Measurements from ENCODE around the gene SASH1.
"Not testable (repeated sequence)": the region's sequence is repeated elsewhere in the genome, so short reads cannot be mapped to it uniquely, and the experiment has no call there.

Gene SASH1

DNA sequence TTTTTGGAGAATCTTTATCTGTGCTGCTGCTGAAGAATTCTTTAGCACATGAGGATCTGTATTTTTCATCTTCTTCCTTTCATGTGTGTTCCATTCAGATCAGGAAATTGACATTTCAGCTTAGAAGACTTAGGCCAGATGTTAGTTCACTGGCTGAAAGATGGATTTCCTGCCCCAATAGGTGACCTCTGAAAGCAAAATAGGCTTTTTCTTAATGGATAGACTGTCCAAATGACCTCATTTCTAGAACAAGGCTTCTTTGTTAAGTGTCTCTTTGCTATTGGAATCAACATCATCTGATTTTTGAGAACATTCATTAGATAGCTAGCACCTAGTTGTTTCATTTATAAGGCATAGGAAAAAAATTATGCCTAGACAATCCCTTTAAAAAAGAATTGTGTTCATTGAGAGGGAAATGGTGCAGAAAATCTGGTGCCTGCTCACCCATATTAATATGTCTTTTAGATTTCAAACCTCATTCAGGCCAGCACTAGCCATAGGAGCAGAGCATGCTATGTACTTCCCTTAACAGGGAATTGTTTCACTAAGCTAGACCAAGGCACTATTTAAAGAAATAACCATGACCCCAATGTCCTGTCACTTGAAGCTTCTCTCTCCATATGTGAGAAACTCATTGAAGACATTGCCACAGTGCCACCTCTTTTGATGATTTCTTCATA lies 13.6 kb upstream of the SASH1 start:
- no peak for DNase-seq (ENCODE audit: low read depth, low spot score)

DNA sequence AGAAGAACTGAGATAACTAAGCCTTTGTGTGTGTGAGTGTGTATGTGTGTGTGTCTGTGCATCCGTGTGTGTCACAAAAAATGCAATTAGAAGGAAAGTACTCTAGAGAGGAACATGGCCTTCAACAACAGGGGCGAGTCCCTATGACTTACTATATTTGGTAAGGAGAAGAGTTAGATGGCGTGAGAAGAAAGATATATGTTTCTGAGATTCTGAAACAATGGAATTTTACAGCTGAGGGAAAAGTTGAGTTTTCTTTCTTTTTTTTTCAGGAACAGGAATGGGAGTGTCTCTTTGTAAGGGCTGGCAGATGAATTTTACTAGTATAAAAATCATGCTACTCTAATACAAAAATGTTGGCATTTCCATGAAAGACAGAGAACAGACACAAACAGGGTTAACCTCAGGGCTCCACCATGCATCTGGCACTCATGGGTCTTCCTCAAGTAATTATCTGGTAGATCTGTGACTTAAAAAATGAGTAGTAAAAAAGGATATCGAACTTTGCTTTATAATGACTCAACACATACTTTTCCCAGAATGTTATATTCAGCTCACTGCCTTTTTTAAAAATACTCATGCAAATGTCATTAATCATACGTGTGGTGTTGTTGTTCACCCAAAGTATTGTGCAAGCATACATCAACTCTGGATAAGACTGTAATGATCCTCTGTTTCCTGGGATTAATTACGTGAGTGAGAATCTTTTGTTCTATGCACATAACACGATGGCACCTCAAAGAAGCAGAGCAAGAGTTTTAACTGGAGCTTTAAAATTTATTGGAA lies 12.8 kb upstream of the SASH1 start:
- DNase-seq (ENCODE audit: low read depth, low spot score): no peak

DNA sequence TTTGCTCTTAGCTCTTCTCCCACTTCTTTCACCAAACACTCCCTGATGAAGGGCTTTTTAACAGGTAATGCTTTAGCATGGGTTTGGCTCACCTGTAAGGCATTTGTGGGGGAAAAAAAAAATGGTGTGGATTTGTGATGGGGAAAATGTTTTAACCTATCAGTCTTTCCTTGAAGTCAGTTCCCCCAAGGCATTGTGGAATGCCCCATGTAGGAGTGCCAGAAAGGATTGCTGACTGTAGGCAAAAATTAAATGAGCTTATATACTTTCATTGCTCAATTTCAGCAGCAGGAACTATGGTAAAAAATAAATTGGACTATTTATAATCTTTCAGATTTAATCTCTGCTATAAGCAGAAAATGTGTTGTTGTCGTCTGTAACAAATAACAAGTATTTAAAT lies 10.6 kb upstream of the SASH1 start:
- DNase-seq (ENCODE audit: low read depth, low spot score): no peak

DNA sequence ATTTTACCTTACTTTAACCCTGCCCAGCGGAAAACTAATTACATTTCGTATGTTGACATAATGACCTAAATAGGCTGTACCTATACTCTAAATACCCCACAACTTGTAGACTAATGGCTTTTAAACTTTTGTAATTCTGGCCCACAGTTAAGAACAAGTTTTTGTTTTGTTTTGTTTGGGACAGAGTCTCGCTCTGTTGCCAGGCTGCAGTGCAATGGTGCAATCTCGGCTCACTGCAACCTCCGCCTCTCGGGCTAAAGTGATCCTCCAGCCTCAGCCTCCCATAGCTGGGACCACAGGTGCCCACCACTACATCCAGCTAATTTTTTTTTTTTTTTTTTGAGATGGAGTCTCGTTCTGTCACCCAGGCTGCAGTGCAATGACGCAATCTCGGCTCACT lies 5.7 kb upstream of the SASH1 start:
- DNase-seq (ENCODE audit: low read depth, low spot score): no peak

DNA sequence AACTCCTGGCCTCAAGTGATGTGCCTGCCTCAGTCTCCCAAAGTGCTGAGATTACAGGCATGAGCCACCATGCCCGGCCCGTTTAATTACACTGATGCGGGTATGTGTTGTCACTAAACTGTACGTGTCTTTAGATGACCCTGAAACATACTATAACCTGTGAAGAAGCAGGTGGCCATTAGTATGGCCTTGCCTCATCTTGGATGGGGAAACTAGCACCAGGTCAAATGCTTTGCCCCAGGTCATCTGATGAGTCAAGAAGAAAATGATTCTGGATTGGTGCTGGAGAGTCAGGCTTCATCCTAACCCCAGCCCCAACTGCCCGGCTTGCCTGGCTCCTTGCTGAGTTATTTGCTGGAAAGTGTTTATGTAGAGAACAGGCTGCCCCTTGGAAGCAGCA lies 2.9 kb upstream of the SASH1 start:
- DNase-seq (ENCODE audit: low read depth, low spot score): no peak

DNA sequence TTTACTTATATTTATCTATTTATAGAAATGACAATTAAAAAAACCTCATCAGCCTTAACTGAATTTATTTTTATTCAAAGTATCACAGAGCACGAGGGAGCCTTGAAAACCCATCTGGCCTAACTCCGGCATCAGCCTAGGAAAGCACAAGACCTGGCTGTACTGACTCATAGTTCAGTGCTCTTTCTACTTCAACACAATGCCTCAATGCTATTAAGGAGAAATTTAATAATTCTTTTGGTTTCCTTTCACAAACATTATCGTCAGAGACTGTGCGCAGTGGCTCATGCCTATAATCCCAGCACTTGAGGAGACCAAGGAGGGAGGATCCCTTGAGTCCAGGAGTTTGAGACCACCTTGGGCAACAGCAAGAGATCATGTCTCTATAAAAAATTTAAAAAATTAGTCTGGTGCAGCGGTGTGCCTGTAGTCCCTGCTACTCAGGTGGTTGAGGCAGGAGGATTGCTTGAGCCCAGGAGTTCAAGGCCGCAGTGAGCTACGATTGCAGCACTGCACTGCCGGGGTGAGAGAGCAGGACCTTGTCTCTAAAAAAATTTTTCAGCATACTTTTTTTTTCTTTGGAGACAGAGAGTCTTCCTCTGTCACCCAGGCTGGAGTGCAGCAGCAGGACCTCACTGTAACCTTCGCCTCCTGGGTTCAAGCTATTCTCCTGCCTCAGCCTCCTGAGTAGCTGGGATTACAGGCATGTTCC lies 1.9 kb upstream of the SASH1 start:
- no peak for DNase-seq (ENCODE audit: low read depth, low spot score)

DNA sequence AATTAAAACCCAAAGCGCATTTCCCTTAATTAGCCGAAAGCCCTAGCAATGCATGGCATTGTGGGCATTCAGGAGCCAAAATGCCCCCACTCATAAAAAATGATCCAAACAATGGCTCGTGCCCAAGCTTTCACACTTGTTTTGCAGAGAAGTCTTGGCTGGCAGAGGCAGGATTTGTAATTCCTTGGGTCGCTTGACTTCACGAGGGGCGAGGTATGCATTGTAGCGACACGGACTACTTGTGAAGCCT lies 613 bp upstream of the SASH1 start:
- no peak for DNase-seq (ENCODE audit: low read depth, low spot score)

DNA sequence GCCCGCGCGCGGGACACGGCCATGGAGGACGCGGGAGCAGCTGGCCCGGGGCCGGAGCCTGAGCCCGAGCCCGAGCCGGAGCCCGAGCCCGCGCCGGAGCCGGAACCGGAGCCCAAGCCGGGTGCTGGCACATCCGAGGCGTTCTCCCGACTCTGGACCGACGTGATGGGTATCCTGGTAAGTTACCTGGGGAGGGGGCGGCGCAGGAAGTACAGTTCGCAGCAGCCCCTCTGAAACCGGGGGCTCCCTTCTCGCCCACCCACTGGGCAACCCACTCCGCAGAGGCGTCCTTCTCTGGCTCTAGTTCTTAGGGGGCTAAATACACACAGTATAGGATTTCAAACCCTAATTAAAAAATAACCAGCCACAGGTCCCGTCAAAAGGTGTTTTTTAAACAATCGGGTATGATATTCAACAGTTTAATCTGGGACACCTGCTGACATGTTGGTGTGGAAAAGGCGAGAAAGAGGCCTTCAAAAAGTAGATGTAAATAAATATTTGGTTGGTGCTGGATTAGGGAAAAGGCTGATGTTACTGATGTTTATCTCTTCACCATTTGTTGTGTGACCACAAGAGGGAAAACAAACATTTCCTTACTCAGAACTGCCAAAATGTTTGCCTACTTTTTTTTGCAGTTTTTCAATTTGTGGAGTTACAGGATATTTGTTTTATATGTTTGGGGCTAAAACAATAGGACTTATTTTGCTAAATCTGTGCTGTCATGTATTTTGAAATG lies 577 bp downstream of the SASH1 start:
- DNase-seq (ENCODE audit: low read depth, low spot score): no peak

DNA sequence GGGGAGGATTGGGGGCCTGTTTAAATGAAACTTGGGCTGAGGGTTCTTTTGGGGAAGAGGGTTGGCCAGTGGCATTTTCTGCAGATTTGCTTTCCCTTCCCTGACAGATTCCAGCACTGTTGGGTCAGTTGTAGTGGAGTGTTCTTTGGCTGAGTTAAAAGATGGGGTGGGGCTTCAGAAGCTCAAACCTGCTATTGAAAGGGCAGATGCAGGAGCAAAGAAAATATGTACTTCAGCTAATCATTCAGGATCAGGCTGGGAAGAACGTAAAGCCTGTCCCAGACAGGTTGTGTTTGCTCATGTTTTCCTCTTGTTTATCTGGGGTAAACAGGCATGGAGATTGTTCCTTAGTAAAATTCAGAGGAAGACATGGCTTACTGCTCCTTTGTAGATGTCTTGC lies 2.5 kb downstream of the SASH1 start:
- DNase-seq (ENCODE audit: low read depth, low spot score): no peak

DNA sequence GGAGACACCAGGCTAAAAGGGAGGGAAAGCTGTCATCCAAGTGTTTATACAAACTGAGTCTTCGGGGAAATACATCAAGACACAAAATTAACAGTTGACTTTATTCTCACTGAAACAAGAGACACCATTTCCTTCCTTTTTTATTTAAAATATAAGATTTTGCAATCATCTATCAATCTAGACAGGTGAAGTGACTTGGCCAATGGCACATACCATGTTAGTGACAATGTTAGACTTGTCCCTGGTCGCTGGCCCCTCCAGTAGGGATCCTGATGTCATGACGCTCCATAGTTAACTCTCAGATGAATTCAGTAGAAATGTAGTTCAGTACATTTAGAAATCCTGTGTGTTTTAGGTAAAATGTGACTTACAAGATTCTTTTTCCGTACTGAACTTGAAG lies 2.9 kb downstream of the SASH1 start:
- DNase-seq (ENCODE audit: low read depth, low spot score): no peak

DNA sequence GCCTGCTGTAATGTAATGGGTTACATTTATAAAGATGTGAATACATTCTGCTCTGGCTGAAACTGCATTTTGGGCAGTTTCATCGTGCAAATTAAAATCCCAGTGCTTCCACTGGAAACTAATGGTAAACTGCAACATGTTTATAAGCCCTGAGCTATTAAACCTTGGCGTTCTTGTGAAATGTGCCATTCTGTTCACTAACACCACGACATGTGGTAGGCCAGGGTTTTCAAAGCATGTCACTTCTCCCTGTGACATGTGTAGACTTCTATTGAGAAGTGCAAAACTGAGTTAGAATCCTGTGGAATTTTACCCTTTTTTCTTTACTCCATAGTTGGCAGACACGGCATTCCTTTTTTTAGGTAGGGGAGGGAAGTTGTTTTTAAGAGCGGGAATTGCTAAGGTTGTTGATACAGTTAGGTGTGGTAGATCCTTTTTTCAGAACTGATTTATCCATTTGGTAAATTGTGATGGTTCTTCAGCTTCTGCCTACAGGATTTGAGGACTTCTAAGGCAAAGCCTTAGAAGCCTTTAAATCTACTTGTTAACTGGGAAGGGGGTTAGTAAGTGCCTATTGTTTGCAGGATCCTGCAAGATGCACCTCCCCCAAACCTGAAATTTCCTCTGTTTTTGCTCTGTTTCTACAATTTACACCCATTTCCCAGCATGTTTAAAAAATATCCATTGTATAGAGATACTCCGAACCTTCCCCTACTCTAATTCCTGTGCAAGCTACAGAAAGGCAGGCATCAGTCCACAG lies 4.2 kb downstream of the SASH1 start:
- DNase-seq (ENCODE audit: low read depth, low spot score): no peak

DNA sequence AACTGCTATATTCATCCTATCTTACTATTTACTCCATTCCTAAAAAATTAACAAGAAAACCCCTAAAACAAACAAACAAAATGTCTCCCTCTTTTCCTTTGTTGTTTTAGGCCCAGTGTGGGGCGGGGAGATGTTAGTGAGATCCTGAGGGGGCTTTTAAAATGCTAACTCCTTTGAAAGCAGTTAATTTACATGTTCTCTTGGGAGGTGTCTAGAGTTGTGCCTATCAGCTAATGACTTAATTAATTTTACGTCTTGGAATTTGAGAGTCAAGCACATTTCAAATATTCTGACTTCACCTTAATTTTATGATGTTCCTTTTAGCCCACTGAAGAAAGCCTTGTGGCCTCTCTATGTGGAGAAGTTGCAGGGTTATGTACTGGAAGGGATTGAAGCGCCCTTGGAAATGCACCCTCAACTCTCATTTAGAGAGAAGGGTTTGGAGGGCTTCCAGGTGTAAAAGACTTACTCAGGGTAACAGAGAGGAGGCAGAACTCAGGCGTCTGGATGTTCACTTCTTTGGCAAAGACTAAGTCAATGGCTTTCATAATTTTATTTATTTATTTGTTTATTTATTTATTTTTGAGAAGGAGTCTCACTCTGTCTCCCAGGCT lies 4.9 kb downstream of the SASH1 start:
- DNase-seq (ENCODE audit: low read depth, low spot score): no peak

DNA sequence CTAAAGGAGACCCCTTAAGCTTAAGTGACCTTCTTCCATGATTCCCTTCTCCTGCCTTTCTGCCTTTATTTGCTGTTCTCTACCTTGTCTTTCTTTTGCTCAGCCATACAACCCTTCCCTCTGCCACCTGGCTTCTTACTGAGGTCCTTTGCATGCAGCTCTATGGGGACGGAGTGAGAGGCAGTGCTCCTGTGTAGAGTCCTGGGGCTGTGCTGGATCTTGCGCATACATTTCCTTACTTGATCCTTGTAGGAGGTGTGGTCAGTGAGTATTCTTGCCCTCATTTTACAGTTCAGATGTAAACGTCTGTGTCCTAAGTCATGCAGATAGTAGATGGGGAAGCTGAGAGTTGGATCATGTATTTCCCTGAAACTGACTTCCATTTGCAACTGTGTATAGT lies 5.7 kb downstream of the SASH1 start:
- no peak for DNase-seq (ENCODE audit: low read depth, low spot score)

DNA sequence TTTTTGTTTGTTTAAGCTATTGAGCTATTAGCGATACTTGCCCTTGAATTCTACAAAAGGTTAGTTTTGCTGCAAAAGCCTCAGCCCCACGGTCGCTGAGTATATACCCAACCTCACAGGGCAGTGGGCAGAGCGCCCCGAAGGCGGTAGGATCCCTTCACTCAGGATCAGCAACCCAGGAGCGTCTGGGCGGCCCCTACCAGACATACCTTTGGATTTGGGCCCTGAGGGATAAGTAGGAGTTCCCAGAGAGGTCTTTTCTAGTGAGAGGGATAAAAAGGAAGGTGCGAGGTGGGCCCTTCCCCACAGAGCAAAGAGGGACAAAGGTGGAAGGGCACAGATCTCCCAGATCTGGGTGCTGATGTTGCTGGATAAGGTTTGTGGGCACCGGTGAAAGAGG lies 6.1 kb downstream of the SASH1 start:
- DNase-seq (ENCODE audit: low read depth, low spot score): no peak

DNA sequence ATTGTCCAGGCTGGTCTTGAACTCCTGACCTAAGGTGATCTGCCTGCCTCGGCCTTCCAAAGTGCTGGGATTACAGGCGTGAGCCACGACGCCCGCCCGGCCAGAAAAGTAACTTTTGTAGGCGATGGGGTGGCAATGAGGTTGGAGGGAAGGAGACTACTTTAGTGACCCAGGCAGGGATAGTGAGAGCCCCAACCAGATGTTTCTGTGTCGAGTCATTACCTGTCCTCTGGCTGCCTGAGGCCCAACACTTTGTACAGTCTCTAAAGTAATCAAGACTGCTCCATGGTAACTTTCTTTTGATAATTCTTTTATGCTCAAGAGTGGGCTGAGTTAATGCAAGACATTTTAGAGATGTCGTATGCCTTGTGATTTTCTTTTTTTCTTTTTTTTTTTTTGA lies 6.8 kb downstream of the SASH1 start:
- no peak for DNase-seq (ENCODE audit: low read depth, low spot score)

DNA sequence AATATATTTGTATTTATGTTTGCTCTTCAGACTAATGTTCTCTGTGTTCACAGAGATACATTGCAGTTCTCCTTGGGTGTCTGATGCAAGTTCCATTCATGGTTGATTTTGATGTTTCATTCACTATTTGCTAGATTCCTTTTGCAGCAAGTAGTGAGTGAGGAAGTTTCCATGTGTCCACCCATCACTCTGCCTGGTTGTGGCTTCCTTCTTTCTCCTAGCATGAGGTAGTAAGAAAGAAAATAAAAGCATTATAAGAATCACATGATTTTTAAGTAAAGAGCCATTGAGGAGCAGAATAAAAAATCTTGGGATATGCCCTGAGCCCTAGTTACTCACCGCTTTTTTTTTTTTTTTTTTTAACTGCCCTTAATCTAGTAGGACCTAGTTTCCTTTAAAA lies 8.7 kb downstream of the SASH1 start:
- DNase-seq (ENCODE audit: low read depth, low spot score): no peak

DNA sequence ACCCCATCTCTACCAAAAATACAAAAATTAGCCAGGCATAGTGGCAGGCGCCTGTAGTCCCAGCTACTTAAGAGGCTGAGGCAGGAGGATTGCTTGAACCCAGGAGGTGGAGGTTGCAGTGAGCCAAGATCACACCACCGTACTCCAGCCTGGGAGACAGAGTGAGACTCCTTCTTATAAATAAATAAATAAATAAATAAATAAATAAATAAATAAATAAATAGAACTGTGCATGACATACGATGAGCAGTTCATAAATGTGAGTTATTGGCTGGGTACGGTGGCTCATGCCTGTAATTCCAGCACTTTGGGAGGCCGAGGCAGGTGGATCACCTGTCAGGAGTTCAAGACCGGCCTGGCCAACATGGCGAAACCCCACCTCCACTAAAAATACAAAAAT lies 9.8 kb downstream of the SASH1 start:
- DNase-seq (ENCODE audit: low read depth, low spot score): not testable (repeated sequence)

DNA sequence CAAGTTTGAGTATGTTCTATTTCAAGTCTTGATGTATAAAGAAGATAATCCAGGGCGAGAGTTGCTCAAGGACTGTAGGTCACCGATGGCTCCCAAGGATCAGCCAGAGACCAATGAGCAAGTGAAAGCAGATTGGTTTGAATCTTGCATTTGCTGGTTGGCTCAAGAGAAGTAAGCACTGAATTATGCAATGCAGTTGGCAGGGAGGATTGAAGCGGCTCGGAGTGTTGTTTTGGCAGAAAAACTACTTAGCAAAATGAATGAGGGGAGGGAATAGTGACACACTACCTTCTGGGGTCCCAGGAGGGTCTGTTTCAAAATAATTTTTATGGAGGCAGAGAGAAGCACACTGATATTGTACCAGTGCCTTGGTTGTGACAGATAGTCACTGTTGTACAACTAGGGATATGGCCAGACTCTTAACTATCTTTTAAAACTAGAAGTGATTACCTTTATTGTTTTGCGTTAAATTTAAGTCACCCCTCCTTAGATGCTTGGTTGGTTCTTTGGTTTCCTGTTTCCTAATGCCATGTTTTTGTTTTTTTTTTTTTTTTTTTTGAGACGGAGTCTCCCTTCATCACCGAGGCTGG lies 15.7 kb downstream of the SASH1 start:
- DNase-seq (ENCODE audit: low read depth, low spot score): no peak

DNA sequence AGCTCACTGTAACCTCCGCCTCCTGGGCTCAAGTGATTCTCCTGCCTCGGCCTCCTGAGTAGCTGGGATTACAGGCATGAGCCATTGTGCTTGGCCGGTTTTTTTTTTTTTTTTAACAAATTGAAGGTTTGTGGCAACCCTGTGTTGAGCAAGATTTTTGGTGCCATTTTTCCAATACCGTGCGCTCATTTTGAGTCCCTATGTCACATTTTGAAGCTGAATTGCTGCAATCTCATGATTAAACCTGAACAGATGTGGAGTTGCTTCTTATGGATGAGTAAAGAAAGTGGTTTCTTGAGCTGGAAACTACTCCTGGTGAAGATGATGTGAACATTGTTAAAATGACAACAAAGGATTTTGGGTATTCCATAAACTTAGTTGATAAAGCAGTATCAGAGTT lies 16.6 kb downstream of the SASH1 start:
- no peak for DNase-seq (ENCODE audit: low read depth, low spot score)

DNA sequence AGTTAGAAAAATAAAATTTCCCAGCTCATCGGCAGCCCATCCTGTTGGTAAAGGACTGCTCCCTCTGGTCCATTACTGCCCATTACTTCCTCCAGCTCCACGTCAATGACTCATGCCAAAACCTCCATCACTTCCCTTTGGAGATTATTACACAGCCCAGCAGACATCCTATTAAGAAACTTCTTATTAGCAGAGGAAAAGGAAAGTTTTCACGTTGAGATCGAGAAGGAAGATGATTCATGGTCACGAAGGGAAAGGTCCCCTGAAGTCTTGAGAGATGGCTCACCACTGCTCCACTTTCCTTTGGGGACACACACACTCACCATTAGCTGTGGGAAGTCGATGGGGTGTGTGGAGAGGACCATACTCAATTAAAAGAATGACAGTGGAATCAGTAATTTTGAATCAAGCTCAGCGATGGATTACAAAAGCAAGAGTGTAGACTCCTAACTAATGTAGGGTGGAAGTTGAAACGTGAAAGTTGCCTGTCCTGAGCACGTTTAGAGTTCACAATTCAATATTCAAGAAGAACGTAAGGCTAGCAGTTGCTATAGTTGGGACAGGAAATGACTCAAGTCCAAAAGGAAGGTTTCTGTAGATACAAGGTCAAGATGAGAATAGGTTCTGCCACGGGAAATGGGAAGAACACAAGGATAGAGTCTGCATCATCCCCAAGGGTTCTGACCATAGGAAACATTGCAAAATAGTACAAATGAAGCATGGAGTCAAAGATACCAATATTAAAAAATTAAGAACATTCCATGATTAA lies 21.6 kb downstream of the SASH1 start:
- no peak for DNase-seq (ENCODE audit: low read depth, low spot score)

Data from iPS DF 19.7 (cell line).